Panc1 (cell line): Measurements from ENCODE around the gene TSKU. TPM values are rescaled to one million over a fixed set of nuclear protein-coding genes. Genes with fewer than 3 reads are reported as not detected.

Experiments
- ATAC-seq: fragments of 200-7000 bp; cut with Tn5 transposase; 2 replicates; pipeline ENCODE4 v1.9.1; 2020; ENCODE audit warnings: mild to moderate bottlenecking, moderate library complexity
- BruUV-seq: library from RNA; stranded (reverse); fragments of 400-500 nt; replicated peaks from 2 replicates; lab custom pipeline; 2021; lab: Mats Ljungman, UMichigan
- CTCF ChIA-PET: fragments of 300-600 bp; sonication (Branson Sonifier 250); formaldehyde crosslinking; loops from one replicate; lab custom pipeline; 2022; ENCODE audit warnings: antibody characterized with exemption; lab: Charles Lee
- POLR2A ChIA-PET: fragments of 300-600 bp; sonication (Branson Sonifier 250); formaldehyde crosslinking; loops from one replicate; lab custom pipeline; 2022; ENCODE audit warnings: antibody characterized with exemption; lab: Charles Lee
- DNase-seq: peaks from one replicate; pipeline ENCODE4 v3.0.0-alpha.2; 2010; ENCODE audit warnings: low read depth, low spot score
- H3K27ac ChIP-seq: 2 replicates; pipeline ENCODE4 v1.5.1; 2011; ENCODE audit warnings: mild to moderate bottlenecking, low read length, inconsistent platforms
- H3K27me3 ChIP-seq: fragments of 200-500 bp; sonication (Bioruptor generic); 2 replicates; pipeline ENCODE4 v1.6.0; 2014; ENCODE audit warnings: low read length, inconsistent platforms; ENCODE audit not compliant: control insufficient read depth, insufficient read depth
- H3K36me3 ChIP-seq: fragments of 200-500 bp; sonication (Bioruptor generic); 2 replicates; pipeline ENCODE4 v1.5.1; 2014; ENCODE audit warnings: inconsistent platforms, mild to moderate bottlenecking, low read length, moderate library complexity; ENCODE audit not compliant: control insufficient read depth, insufficient read depth
- H3K4me1 ChIP-seq: 2 replicates; pipeline ENCODE4 v1.5.1; 2011; ENCODE audit warnings: inconsistent platforms, mild to moderate bottlenecking, low read length, moderate library complexity; ENCODE audit not compliant: control insufficient read depth, insufficient read depth
- H3K4me3 ChIP-seq, 2 experiments: 2 replicates each; pipeline ENCODE4 v1.5.1; 2011 to 2012; ENCODE audit warnings: low read depth in 2 of 2, low read length in 2 of 2, mild to moderate bottlenecking in 2 of 2, inconsistent platforms in 1 of 2, moderate library complexity in 1 of 2
- H3K9me3 ChIP-seq: fragments of 200-500 bp; sonication (Bioruptor generic); 2 replicates; pipeline ENCODE4 v1.5.1; 2014; ENCODE audit warnings: low read depth, mild to moderate bottlenecking, inconsistent platforms, low read length, moderate library complexity; ENCODE audit not compliant: control insufficient read depth, insufficient read depth
- CTCF ChIP-seq: fragments of 450-650 bp; IDR thresholded peaks from 2 replicates; pipeline ENCODE4 v1.5.1; 2017; ENCODE audit warnings: mild to moderate bottlenecking
- POLR2AphosphoS5 ChIP-seq: IDR thresholded peaks from 2 replicates; pipeline ENCODE4 v1.6.1; 2012; ENCODE audit warnings: mild to moderate bottlenecking, low read depth, low read length, moderate library complexity
- REST ChIP-seq, 2 experiments: IDR thresholded peaks; 2 replicates each; pipeline ENCODE4 v1.6.1; 2011 to 2012; ENCODE audit warnings: low read depth in 2 of 2, control low read depth in 1 of 2, low read length in 1 of 2, mild to moderate bottlenecking in 1 of 2, moderate library complexity in 1 of 2; ENCODE audit not compliant: insufficient read depth in 1 of 2
- SIN3A ChIP-seq: IDR thresholded peaks from 2 replicates; pipeline ENCODE4 v1.6.1; 2012; ENCODE audit warnings: low read depth, mild to moderate bottlenecking, low read length, moderate library complexity, borderline replicate concordance; ENCODE audit not compliant: insufficient read depth
- TCF7L2 ChIP-seq: IDR thresholded peaks from 2 replicates; pipeline ENCODE4 v1.6.1; 2011; ENCODE audit warnings: mild to moderate bottlenecking, low read depth, low read length, inconsistent platforms
- in situ Hi-C: cut with HindIII; loops from 2 replicates; pipeline ENCODE4 v1.10.0; 2016; ENCODE audit warnings: low sequenced_read_pairs, low pct_unique_long_range_greater_than_20kb
- intact Hi-C: fragments of 100-400 bp; cut with micrococcal nuclease; formaldehyde crosslinking; loops from one replicate; pipeline ENCODE4 v1.10.0; 2022; ENCODE audit not compliant: unreplicated experiment
- total RNA-seq: library from RNA; stranded (reverse); gene quantifications from one replicate; pipeline ENCODE4 v1.2.1, GENCODE V29; 2021; ENCODE audit not compliant: unreplicated experiment

Gene TSKU
- total RNA-seq, 1 experiment from 2014 or later, result 31.4 TPM

DNA sequence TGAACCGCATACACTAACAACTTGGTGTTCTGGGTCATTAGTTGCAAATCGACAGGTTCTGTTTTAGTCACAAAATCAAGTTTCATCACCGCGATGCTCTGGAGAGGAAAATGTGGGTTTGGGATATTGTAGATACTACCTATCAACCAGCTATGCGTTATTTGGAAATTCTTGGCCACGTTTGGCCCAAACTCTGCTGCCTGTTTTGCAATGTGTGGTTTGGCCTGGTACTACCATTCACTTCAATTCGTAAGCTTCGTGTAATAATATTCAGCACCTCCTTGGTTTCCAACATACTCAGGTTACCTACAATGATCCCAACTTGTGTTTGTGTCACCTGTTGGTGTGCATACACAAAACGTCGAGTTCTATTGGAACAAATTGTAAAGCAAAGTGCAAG, 61.4 kb downstream of the TSKU start:
- in situ Hi-C loops, result no loop called here

GRCh38 chr11:76845069-76845468, 61.9 kb downstream of the TSKU start:
- intact Hi-C loops, result no loop called here

More for the DNA sequence above, 61.4 kb downstream of the TSKU start:
- BruUV-seq, result no TSS peak
- ChIA-PET CTCF (no interaction called here), POLR2A (no interaction called here)
- H3K27ac ChIP-seq, result no peak overlapping the region
- DNase-seq (no peak), ATAC-seq (no peak)
- H3K27me3 ChIP-seq, result peaks cover 3% of the 10 kb centered on the region; the same call in 1 of the 2 replicates
- TF ChIP-seq SIN3A (no peak), POLR2AphosphoS5 (no peak), CTCF (no peak), REST (IDR thresholded peaks at IDR 0.05; ENCODE audit: insufficient read depth in 1 of 2, low read depth in 2 of 2, low read length in 1 of 2) (no peak), TCF7L2 (no peak)
- no peak overlapping the region for H3K4me3 ChIP-seq
- H3K36me3 ChIP-seq, result no peaks in the 10 kb centered on the region
- H3K9me3 ChIP-seq, result no peaks in the 10 kb centered on the region
- no peaks in the 10 kb centered on the region for H3K4me1 ChIP-seq
- intact Hi-C loops, result no loop called here

More at GRCh38 chr11:76845069-76845468, 61.9 kb downstream of the TSKU start:
- H3K9me3 ChIP-seq, result no peaks in the 10 kb centered on the region
- TF ChIP-seq SIN3A (no peak), POLR2AphosphoS5 (no peak), CTCF (no peak), REST (IDR thresholded peaks at IDR 0.05; ENCODE audit: insufficient read depth in 1 of 2, low read depth in 2 of 2, low read length in 1 of 2) (no peak), TCF7L2 (no peak)
- DNase-seq (no peak), ATAC-seq (no peak)
- H3K36me3 ChIP-seq, result no peaks in the 10 kb centered on the region
- CTCF ChIA-PET, result no interaction called here
- in situ Hi-C loops, result no loop called here
- no peaks in the 10 kb centered on the region for H3K4me1 ChIP-seq
- no peak overlapping the region for H3K27ac ChIP-seq
- peaks cover 2% of the 10 kb centered on the region; the same call in 1 of the 2 replicates for H3K27me3 ChIP-seq
- H3K4me3 ChIP-seq, result no peak overlapping the region
- POLR2A ChIA-PET, result no interaction called here
- no TSS peak for BruUV-seq
